ENCODE measurements around the gene IKZF3.
"Not testable (repeated sequence)": the region's sequence is repeated elsewhere in the genome, so short reads cannot be mapped to it uniquely, and the experiment has no call there.

The IKZF3 gene

GRCh38 chr17:39902027-39902426 lies 37.9 kb upstream of the IKZF3 start:
- not testable (repeated sequence) for H3K14ac ChIP-seq (ENCODE audit: low read length); H3K23ac ChIP-seq (ENCODE audit: low read depth, low read length, poor library complexity); H2AK5ac ChIP-seq (ENCODE audit: low read depth, low read length); H3K9me3 ChIP-seq (replicated peaks in 1 of 2; ENCODE audit: control insufficient read depth in 2 of 2, insufficient read depth in 1 of 2, low read depth in 1 of 2, low read length in 2 of 2); H3K9ac ChIP-seq (ENCODE audit: low read depth, low read length, poor library complexity); H3K36me3 ChIP-seq (replicated peaks in 1 of 2; ENCODE audit: control insufficient read depth in 2 of 2, insufficient read depth in 2 of 2, low read length in 2 of 2); H2BK120ac ChIP-seq (ENCODE audit: low read depth, low read length); H3K4me3 ChIP-seq (ENCODE audit: low read length in 2 of 2); H2BK15ac ChIP-seq (ENCODE audit: low read length); H4K8ac ChIP-seq (ENCODE audit: low read depth, low read length); DNase-seq (ENCODE audit: low spot score); H3K27ac ChIP-seq (replicated peaks; ENCODE audit: low read length); H3K4me2 ChIP-seq (ENCODE audit: insufficient read depth, low read length, poor library complexity, severe bottlenecking); H2AFZ ChIP-seq (ENCODE audit: low read length); H3K4ac ChIP-seq (ENCODE audit: low read length); H3K27me3 ChIP-seq (ENCODE audit: control insufficient read depth in 3 of 3, insufficient read depth in 3 of 3, low read depth in 1 of 3, low read length in 3 of 3); H4K91ac ChIP-seq (ENCODE audit: low read depth, low read length, poor library complexity); H3K18ac ChIP-seq (ENCODE audit: low read length); H2BK5ac ChIP-seq (ENCODE audit: low read length); H2BK12ac ChIP-seq (ENCODE audit: low read length); H3K4me1 ChIP-seq (ENCODE audit: control insufficient read depth in 2 of 2, insufficient read depth in 1 of 2, low read depth in 1 of 2, low read length in 2 of 2); H3K79me1 ChIP-seq (ENCODE audit: low read depth, low read length)
- no CpG with 5 or more reads among the region's 2 CpGs for WGBS, 2 donors (ENCODE audit: extremely low coverage in 2 of 2, insufficient read length in 2 of 2, insufficient replicate concordance in 1 of 2)

- H3K36me3 ChIP-seq (replicated peaks in 1 of 2; ENCODE audit: control insufficient read depth in 2 of 2, insufficient read depth in 2 of 2, low read length in 2 of 2): no peaks in the 10 kb centered on the region
- H3K27me3 ChIP-seq (ENCODE audit: control insufficient read depth in 3 of 3, insufficient read depth in 3 of 3, low read depth in 1 of 3, low read length in 3 of 3): peaks cover 0 to 5% (median 0%) of the 10 kb centered on the region in 3 experiments
- H4K91ac ChIP-seq (ENCODE audit: low read depth, low read length, poor library complexity): no peak overlapping the region
- H3K79me1 ChIP-seq (ENCODE audit: low read depth, low read length): no peaks in the 10 kb centered on the region
- H3K23ac ChIP-seq (ENCODE audit: low read depth, low read length, poor library complexity): no peak overlapping the region
- no peak overlapping the region for H2AK5ac ChIP-seq (ENCODE audit: low read depth, low read length)
- H3K14ac ChIP-seq (ENCODE audit: low read length): no peak overlapping the region
- no peak overlapping the region for H3K9ac ChIP-seq (ENCODE audit: low read depth, low read length, poor library complexity)
- no peaks in the 10 kb centered on the region for H3K9me3 ChIP-seq (replicated peaks in 1 of 2; ENCODE audit: control insufficient read depth in 2 of 2, insufficient read depth in 1 of 2, low read depth in 1 of 2, low read length in 2 of 2)
- no peak for DNase-seq (ENCODE audit: low spot score)
- H3K4me1 ChIP-seq (ENCODE audit: control insufficient read depth in 2 of 2, insufficient read depth in 1 of 2, low read depth in 1 of 2, low read length in 2 of 2): no peaks in the 10 kb centered on the region
- H4K8ac ChIP-seq (ENCODE audit: low read depth, low read length): no peak overlapping the region
- H2AFZ ChIP-seq (ENCODE audit: low read length): no peak overlapping the region
- no peak overlapping the region for H3K4me2 ChIP-seq (ENCODE audit: insufficient read depth, low read length, poor library complexity, severe bottlenecking)
- no peak overlapping the region for H3K4ac ChIP-seq (ENCODE audit: low read length)
- no peak overlapping the region for H3K27ac ChIP-seq (replicated peaks; ENCODE audit: low read length)
- H2BK5ac ChIP-seq (ENCODE audit: low read length): no peak overlapping the region
- no peak overlapping the region for H2BK15ac ChIP-seq (ENCODE audit: low read length)
- no peak overlapping the region for H2BK12ac ChIP-seq (ENCODE audit: low read length)
- H2BK120ac ChIP-seq (ENCODE audit: low read depth, low read length): no peak overlapping the region
- no peak overlapping the region for H3K4me3 ChIP-seq (ENCODE audit: low read length in 2 of 2)
- no peak overlapping the region for H3K18ac ChIP-seq (ENCODE audit: low read length)
These were observed 35.1 kb upstream of the IKZF3 start for GRCh38 chr17:39899215-39899614.

- no peak overlapping the region for H3K9ac ChIP-seq (ENCODE audit: low read depth, low read length, poor library complexity)
- no peak overlapping the region for H3K23ac ChIP-seq (ENCODE audit: low read depth, low read length, poor library complexity)
- no peak overlapping the region for H3K27ac ChIP-seq (replicated peaks; ENCODE audit: low read length)
- no peak overlapping the region for H3K4ac ChIP-seq (ENCODE audit: low read length)
- H2AFZ ChIP-seq (ENCODE audit: low read length): no peak overlapping the region
- H2BK12ac ChIP-seq (ENCODE audit: low read length): no peak overlapping the region
- H3K79me1 ChIP-seq (ENCODE audit: low read depth, low read length): no peaks in the 10 kb centered on the region
- no peaks in the 10 kb centered on the region for H3K4me1 ChIP-seq (ENCODE audit: control insufficient read depth in 2 of 2, insufficient read depth in 1 of 2, low read depth in 1 of 2, low read length in 2 of 2)
- no peak overlapping the region for H2AK5ac ChIP-seq (ENCODE audit: low read depth, low read length)
- H3K14ac ChIP-seq (ENCODE audit: low read length): no peak overlapping the region
- H3K9me3 ChIP-seq (replicated peaks in 1 of 2; ENCODE audit: control insufficient read depth in 2 of 2, insufficient read depth in 1 of 2, low read depth in 1 of 2, low read length in 2 of 2): no peaks in the 10 kb centered on the region
- H3K4me3 ChIP-seq (ENCODE audit: low read length in 2 of 2): no peak overlapping the region
- no peak overlapping the region for H3K18ac ChIP-seq (ENCODE audit: low read length)
- no peak overlapping the region for H4K8ac ChIP-seq (ENCODE audit: low read depth, low read length)
- H3K4me2 ChIP-seq (ENCODE audit: insufficient read depth, low read length, poor library complexity, severe bottlenecking): no peak overlapping the region
- no CpG with 5 or more reads among the region's 4 CpGs for WGBS, 2 donors (ENCODE audit: extremely low coverage in 2 of 2, insufficient read length in 2 of 2, insufficient replicate concordance in 1 of 2)
- no peak overlapping the region for H2BK5ac ChIP-seq (ENCODE audit: low read length)
- DNase-seq (ENCODE audit: low spot score): no peak
- peaks cover 0 to 5% (median 0%) of the 10 kb centered on the region in 3 experiments for H3K27me3 ChIP-seq (ENCODE audit: control insufficient read depth in 3 of 3, insufficient read depth in 3 of 3, low read depth in 1 of 3, low read length in 3 of 3)
- no peak overlapping the region for H2BK120ac ChIP-seq (ENCODE audit: low read depth, low read length)
- H2BK15ac ChIP-seq (ENCODE audit: low read length): no peak overlapping the region
- no peaks in the 10 kb centered on the region for H3K36me3 ChIP-seq (replicated peaks in 1 of 2; ENCODE audit: control insufficient read depth in 2 of 2, insufficient read depth in 2 of 2, low read length in 2 of 2)
- H4K91ac ChIP-seq (ENCODE audit: low read depth, low read length, poor library complexity): no peak overlapping the region
These were observed 34.0 kb upstream of the IKZF3 start for GRCh38 chr17:39898088-39898487.

- no peaks in the 10 kb centered on the region for H3K79me1 ChIP-seq (ENCODE audit: low read depth, low read length)
- H2BK15ac ChIP-seq (ENCODE audit: low read length): no peak overlapping the region
- H3K4me1 ChIP-seq (ENCODE audit: control insufficient read depth in 2 of 2, insufficient read depth in 1 of 2, low read depth in 1 of 2, low read length in 2 of 2): no peaks in the 10 kb centered on the region
- H3K14ac ChIP-seq (ENCODE audit: low read length): no peak overlapping the region
- H2BK120ac ChIP-seq (ENCODE audit: low read depth, low read length): no peak overlapping the region
- peaks cover 0 to 2% of the 10 kb centered on the region in 2 donors for H3K9me3 ChIP-seq (replicated peaks in 1 of 2; ENCODE audit: control insufficient read depth in 2 of 2, insufficient read depth in 1 of 2, low read depth in 1 of 2, low read length in 2 of 2)
- no peak overlapping the region for H2BK12ac ChIP-seq (ENCODE audit: low read length)
- no peak overlapping the region for H3K9ac ChIP-seq (ENCODE audit: low read depth, low read length, poor library complexity)
- no peak overlapping the region for H2AFZ ChIP-seq (ENCODE audit: low read length)
- no peaks in the 10 kb centered on the region for H3K36me3 ChIP-seq (replicated peaks in 1 of 2; ENCODE audit: control insufficient read depth in 2 of 2, insufficient read depth in 2 of 2, low read length in 2 of 2)
- H3K23ac ChIP-seq (ENCODE audit: low read depth, low read length, poor library complexity): no peak overlapping the region
- H3K27me3 ChIP-seq (ENCODE audit: control insufficient read depth in 3 of 3, insufficient read depth in 3 of 3, low read depth in 1 of 3, low read length in 3 of 3): peaks cover 0 to 13% (median 0%) of the 10 kb centered on the region in 3 experiments
- no peak overlapping the region for H2BK5ac ChIP-seq (ENCODE audit: low read length)
- H3K18ac ChIP-seq (ENCODE audit: low read length): no peak overlapping the region
- no CpG with 5 or more reads among the region's 3 CpGs for WGBS, 2 donors (ENCODE audit: extremely low coverage in 2 of 2, insufficient read length in 2 of 2, insufficient replicate concordance in 1 of 2)
- no peak overlapping the region for H3K4me3 ChIP-seq (ENCODE audit: low read length in 2 of 2)
- no peak overlapping the region for H3K4me2 ChIP-seq (ENCODE audit: insufficient read depth, low read length, poor library complexity, severe bottlenecking)
- H2AK5ac ChIP-seq (ENCODE audit: low read depth, low read length): no peak overlapping the region
- H4K8ac ChIP-seq (ENCODE audit: low read depth, low read length): no peak overlapping the region
- no peak for DNase-seq (ENCODE audit: low spot score)
- no peak overlapping the region for H3K27ac ChIP-seq (replicated peaks; ENCODE audit: low read length)
- H4K91ac ChIP-seq (ENCODE audit: low read depth, low read length, poor library complexity): no peak overlapping the region
- H3K4ac ChIP-seq (ENCODE audit: low read length): no peak overlapping the region
These were observed 30.7 kb upstream of the IKZF3 start for GRCh38 chr17:39894681-39895376.
